Cardiac muscle cell (in vitro differentiated cells and primary cell): ENCODE measurements around the gene RASL11B. TPM values are rescaled to one million over a fixed set of nuclear protein-coding genes. Genes with fewer than 3 reads are reported as not detected.
A peak's percentile ranks its signal among the peaks of the same experiment; 100 is the strongest.

Source experiments
- DNase-seq, 2 donors: peaks; one replicate each; pipeline versions ENCODE4 v3.0.0 to v3.0.0-alpha.2; 2010 to 2017; ENCODE audit warnings: low read depth in 1 of 2, low spot score in 1 of 2
- H3K27ac ChIP-seq: fragments of 200-600 bp; sonication (generic); 2 replicates; pipeline ENCODE4 v1.5.1; 2016
- H3K27me3 ChIP-seq: fragments of 200-600 bp; sonication (generic); 2 replicates; pipeline ENCODE4 v1.6.0; 2016; ENCODE audit warnings: control low read depth
- H3K36me3 ChIP-seq: fragments of 200-600 bp; sonication (generic); 2 replicates; pipeline ENCODE4 v1.5.1; 2016; ENCODE audit warnings: control low read depth
- H3K4me1 ChIP-seq: fragments of 200-600 bp; sonication (generic); 2 replicates; pipeline ENCODE4 v1.8.1; 2017; ENCODE audit warnings: low read depth, mild to moderate bottlenecking, mixed run types
- H3K4me3 ChIP-seq: fragments of 200-600 bp; sonication (generic); 2 replicates; pipeline ENCODE4 v1.5.1; 2016; ENCODE audit warnings: mild to moderate bottlenecking
- H3K9me3 ChIP-seq: fragments of 200-600 bp; sonication (generic); 2 replicates; pipeline ENCODE4 v1.5.1; 2017; ENCODE audit warnings: low read depth, mild to moderate bottlenecking, control low read depth
- CTCF ChIP-seq: IDR thresholded peaks from 2 replicates; pipeline ENCODE4 v1.5.1; 2012; ENCODE audit warnings: low read depth, mild to moderate bottlenecking, low read length
- polyA plus RNA-seq: library from polyadenylated mRNA; unstranded; fragments of >200 nt; fragmentation: Nextera tagmentation; extraction: Ambion mirVana; gene quantifications from 2 replicates; pipeline ENCODE4 v1.2.1, GENCODE V29; 2016
- total RNA-seq: library from RNA; depleted of rRNA; stranded (reverse); fragments of >200 nt; gene quantifications from 2 replicates; pipeline ENCODE4 v1.2.3, GENCODE V29; 2016

The RASL11B gene
- total and polyA plus RNA-seq, 2 experiments from 2014 or later, result 37.5 to 74.1 TPM

- peak in 1 of 2 donors; percentile 65 for DNase-seq
- peaks cover 44% of the 10 kb centered on the region for H3K4me1 ChIP-seq
- H3K36me3 ChIP-seq, result peaks cover 15% of the 10 kb centered on the region
- H3K4me3 ChIP-seq, result no peak overlapping the region
- no peaks in the 10 kb centered on the region for H3K27me3 ChIP-seq
- TF ChIP-seq CTCF, result no peak
- H3K27ac ChIP-seq, result no peak overlapping the region
- no peaks in the 10 kb centered on the region for H3K9me3 ChIP-seq
Observed at GRCh38 chr4:52869196-52869595, 7.1 kb downstream of the RASL11B start.

GRCh38 chr4:52869656-52870055 lies 7.5 kb downstream of the RASL11B start:
- Histone ChIP-seq H3K27me3 (no peaks in the 10 kb centered on the region), H3K27ac (no peak overlapping the region), H3K4me3 (no peak overlapping the region), H3K36me3 (peaks cover 11% of the 10 kb centered on the region), H3K9me3 (no peaks in the 10 kb centered on the region), H3K4me1 (peaks cover 44% of the 10 kb centered on the region)
- no peak for TF ChIP-seq CTCF
- DNase-seq, result no peak

- TF ChIP-seq CTCF, result no peak
- DNase-seq, result no peak
- Histone ChIP-seq H3K27ac (no peak overlapping the region), H3K4me1 (peaks cover 42% of the 10 kb centered on the region), H3K9me3 (no peaks in the 10 kb centered on the region), H3K27me3 (no peaks in the 10 kb centered on the region), H3K36me3 (peaks cover 9% of the 10 kb centered on the region), H3K4me3 (no peak overlapping the region)
Observed at GRCh38 chr4:52870225-52870624, 8.1 kb downstream of the RASL11B start.

DNA sequence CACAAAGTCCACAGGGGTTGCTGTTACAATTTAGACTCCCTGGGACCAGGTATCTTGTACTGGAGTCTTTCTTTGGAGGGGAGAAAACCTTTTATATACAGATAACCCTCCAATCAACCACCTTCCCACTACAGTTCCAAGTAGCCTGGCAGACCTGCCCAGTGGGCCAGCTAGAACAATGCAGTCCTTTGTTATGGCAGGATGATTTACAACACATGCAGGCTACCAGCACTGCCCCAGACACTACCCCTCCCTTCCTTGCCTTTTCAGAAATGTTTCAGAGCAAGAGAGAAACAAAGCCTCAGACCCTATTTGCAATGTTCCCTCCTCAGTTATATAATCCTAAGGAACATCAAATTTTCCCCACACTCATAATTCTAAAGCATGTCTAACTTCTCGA lies 11.1 kb downstream of the RASL11B start:
- TF ChIP-seq CTCF, result no peak

GRCh38 chr4:52873861-52874343 lies 11.8 kb downstream of the RASL11B start:
- Histone ChIP-seq H3K9me3 (no peaks in the 10 kb centered on the region), H3K27me3 (no peaks in the 10 kb centered on the region), H3K36me3 (no peaks in the 10 kb centered on the region), H3K4me1 (peaks cover 28% of the 10 kb centered on the region), H3K4me3 (no peak overlapping the region), H3K27ac (peak overlapping the region; percentile 79)
- DNase-seq, result peak; percentile 67 to 91
- TF ChIP-seq CTCF, result no peak

More for the DNA sequence above, 11.1 kb downstream of the RASL11B start:
- Histone ChIP-seq H3K27ac (peak overlapping the region; percentile 79), H3K4me3 (no peak overlapping the region), H3K4me1 (peaks cover 35% of the 10 kb centered on the region), H3K27me3 (no peaks in the 10 kb centered on the region), H3K36me3 (no peaks in the 10 kb centered on the region), H3K9me3 (no peaks in the 10 kb centered on the region)
- peak in 1 of 2 donors; percentile 32 for DNase-seq
